ENCODE data around the gene SPAG17.
"Not testable (repeated sequence)": the region's sequence is repeated elsewhere in the genome, so short reads cannot be mapped to it uniquely, and the experiment has no call there.

The SPAG17 gene

DNA sequence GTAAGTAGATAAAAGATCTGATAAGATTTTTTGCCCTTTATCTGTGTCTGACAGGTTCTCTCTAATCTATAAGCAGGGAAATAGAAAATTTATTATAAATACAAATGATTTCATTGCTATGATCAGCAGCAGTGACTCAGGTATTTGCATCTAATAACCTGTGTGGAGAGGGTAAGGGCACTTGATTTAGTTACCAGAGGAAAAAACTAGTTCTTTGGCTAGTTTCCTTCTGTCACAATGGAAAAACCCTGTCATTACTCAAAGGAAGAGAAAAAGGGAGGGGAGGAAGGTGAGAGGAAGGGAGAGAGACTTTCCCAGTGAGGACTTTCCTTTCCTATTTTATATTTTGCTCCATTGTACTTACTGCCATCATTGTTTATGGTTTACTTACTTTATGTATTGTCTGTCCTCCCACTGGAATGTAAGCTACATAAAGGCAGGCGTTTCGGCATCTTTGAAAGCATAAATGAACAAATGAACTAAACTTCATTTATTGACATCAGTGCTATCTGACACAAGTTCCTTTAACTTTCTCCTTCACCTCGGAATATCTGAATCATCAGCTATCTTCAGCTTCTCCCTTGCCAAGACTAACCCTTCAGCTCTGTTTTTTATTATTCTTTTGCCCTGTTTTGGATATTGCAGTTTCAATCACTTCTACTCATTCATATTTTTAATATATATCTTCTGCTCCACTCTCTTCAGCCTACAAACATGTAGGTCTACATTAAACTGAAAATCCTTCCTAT lies 220.6 kb downstream of the SPAG17 start:
- DNase-seq = no peak

DNA sequence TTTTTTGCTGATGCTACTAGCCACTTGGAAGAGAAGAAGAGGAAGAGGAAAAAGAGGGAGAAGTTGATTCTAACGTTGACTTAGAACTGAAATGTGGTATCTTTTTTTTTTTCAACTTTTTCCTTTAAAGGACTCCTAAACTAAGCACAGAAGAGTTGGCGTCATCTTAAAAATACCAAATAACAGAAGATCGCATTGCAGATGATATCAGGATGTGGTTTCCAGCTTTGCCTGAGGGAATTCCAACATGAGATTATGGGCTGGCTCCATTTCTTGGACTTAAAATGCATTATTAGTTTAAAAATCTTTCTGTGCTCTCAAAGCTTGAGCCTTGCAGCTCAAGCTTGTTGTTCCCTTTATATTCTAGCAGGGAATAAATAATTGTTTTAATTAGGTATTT lies 225.7 kb downstream of the SPAG17 start:
- no peak for DNase-seq

DNA sequence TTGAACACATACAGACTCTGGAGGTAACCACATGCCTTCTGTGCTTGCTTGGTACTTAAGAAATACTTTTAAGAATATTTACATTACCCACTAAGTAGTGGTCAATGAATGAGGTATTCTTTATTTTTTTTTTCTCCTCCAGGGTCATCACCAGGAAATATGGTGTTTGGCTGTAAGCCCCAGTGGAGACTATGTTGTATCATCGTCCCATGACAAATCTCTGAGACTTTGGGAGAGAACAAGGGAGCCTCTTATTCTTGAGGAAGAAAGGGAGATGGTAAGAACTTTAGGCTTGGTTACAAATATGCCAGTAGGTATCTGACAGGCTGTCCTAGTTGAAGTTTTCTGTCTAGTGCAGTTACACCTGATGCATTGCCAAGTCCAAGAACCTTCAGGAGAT lies 232.6 kb downstream of the SPAG17 start:
- no peak for DNase-seq

DNA sequence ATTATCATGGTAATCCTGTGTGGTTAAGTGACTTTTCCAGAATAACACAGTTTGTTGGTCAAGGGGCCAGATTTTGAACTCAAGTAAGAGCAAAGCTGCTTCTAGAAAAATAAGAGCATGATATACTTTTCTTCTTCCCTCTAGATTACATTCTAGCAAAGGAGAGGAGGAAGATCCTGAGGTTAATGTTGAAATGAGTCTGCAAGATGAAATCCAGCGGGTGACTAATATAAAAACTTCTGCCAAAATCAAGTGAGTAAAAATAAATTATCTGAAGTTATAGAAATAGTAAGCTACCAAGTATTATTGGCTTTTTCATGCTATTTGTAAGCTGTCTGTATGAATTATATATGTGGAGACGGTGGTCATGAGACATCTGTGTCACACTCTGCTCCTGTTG lies 242.7 kb downstream of the SPAG17 start:
- no peak for DNase-seq

DNA sequence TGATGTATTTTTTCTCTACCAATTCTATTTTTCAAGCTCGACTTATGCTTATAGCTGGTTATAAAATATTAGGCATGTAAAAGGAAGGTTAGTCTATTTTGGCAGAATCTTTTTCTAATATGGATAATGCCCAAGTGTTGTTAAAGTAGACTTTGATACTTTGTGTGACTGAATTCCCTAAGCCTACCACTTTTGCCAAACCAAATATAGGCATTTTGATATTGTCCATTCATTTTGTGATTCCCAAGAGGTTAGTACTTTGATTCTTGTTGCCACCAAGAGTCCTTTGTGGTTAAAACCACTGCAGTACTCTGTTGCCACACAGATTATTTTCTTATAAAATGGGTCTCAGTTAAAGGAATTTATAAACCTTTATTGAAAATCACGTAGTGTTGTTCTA lies 251.3 kb downstream of the SPAG17 start:
- no peak for DNase-seq

DNA sequence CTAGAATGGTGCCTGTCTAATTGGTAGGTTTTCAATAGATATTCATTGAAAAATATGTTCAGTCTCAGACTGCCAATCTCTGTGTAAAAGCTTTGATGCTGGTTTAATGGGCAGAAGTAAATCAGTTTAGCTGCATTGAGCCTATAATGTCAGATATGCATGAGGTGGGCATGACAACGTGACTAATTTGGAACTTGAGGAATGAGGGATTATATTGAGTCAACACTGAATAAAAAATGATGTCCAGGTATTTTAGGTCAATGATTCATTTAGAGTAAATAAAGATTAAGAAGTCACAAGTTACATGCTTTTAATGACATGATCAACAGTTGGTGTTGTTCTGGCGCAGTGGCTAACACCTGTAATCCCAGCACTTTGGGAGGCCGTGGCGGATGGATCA lies 252.5 kb downstream of the SPAG17 start:
- no peak for DNase-seq

DNA sequence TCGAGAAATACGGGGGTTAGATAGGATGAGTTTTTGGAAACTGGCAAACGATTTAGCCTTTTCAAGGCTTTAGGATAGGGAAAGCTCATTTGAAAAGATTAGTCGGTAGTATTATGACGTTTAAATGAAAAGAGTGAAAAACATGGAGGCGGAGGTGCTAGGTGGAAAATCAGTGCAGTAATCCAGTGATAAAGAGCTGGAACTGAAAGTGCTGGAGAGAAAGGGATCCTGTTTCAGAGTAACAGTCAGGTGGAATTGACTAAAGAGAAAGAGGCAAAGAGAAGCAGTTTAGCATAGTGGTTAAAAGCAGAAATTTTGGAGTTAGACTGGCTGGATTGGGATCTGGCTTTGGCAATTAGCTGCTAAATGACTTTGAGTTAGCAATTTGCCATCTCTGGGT lies 254.5 kb downstream of the SPAG17 start:
- DNase-seq = no peak

DNA sequence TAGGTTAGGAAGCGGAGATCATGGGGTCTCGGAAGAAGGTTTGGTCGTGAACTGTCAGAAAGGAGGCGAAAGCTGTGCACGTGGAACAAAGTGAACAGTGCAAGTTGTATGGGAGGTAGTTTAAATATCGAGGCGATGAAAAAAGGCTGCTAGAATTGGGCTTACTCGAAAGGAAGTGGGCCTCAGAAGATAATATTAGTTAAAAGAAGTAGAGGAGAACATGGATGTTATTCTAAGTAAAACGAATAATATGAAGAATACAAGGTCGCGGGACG lies 254.9 kb downstream of the SPAG17 start:
- no peak for DNase-seq

DNA sequence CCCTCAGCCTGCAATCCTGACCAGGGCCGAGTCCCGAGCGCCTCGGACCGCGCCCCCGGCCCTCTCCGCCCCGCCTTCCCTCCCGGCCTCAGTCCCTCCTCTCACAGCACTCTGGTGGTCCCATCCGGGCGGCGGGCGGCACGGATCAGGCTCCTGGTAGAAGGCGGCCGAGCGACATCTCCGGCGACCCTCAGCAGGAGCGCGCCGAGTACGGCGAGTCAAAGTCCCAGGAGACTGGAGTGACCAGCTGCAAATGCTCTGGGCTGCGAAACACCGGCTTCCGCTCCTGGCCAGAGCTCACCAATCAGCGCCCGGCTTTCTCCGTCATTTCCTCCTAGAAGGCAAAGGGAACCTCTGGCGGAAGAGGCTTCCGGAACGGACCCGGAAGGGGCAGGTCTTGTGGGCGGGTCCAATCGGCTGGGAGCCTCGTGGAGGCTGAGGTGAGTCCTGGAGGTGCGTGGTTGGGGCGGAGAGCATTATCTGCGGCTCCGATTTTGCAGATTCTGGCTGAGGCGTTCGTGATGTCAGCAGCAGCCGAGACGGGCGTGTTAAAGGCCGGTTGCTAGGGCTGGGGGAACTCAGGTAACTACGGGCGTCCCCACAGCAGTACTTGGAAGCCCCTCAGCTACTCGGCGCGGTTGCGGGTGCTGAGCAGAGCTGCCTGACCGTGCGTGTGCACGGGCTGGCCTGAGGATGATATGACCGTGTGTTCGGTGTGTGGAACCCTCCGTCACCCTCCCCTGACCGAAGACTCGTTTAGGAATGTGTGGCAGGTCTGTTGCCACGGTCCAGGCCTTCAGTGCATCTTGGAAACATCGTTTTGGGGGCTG lies 255.5 kb downstream of the SPAG17 start, which contains the start of the genes GDAP2 and WDR3:
TSS of gene GDAP2 (minus strand) at position 279 of the 830 bp plus-strand sequence. CDS start 9,264 bp downstream, outside the sequence.
TSS of gene WDR3 (plus strand) at position 397 of the 830 bp plus-strand sequence. CDS start 3,581 bp downstream, outside the sequence.
- peak; percentile 95 for DNase-seq

DNA sequence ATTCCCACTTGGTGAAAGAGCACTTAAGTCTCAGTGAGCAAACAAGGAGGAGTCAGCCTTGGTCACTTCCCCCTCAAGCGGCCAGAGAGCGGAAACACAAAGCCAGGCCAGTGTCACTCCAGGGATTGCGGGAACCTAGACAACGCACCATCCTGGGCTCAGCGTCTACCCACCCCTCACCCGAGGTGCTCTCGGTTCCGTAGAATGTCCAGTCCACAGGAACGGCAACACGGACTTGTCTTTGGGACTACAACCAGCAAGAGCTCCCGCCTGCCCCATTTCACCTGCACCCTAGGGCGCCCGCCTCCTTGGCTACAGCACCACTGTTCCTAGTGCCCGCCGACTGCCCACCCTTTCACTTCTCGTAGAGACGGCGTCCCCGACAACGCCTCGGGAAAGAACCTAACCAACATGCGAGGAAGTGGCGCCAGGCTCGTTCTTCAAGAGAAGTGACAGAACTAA lies 256.1 kb downstream of the SPAG17 start:
- peak; percentile 38 for DNase-seq

DNA sequence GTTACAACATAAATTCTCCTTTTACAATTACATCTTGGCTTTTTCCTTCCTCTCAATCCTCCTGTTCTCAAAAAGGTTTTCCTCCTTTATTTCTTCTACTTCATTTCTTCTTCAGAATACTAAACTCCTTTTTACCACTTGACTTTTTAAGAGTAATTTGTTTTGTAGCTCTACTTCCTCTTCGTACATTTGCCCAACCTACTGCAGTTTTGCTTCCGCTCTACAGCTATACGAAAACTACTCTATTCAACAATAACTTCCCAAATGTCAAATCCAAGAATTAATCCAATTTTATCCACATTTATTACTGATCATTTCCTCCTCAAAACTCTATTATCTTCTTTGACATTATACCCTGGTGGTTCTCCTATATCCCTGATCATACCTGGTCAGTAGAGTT lies 259.0 kb downstream of the SPAG17 start:
- no peak for DNase-seq

DNA sequence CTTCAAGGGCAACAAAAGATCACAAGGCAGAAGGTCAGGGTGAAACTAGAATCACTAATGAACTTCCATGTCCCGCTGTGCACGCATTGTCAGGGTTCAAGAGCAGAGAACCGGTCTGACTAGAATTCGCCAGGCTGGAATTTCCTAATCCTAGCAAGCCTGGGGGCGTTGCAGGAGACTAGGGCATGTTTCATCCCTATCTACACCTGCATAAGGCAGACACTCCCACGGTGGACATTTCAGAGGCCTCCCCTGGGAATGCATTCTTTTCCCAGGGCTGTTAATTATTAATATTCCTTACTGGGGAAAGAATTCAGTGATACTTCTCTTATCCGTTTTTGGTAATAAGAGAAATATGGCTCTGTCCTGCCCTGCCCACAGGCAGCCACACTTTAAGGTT lies 262.3 kb downstream of the SPAG17 start:
- DNase-seq = not testable (repeated sequence)

DNA sequence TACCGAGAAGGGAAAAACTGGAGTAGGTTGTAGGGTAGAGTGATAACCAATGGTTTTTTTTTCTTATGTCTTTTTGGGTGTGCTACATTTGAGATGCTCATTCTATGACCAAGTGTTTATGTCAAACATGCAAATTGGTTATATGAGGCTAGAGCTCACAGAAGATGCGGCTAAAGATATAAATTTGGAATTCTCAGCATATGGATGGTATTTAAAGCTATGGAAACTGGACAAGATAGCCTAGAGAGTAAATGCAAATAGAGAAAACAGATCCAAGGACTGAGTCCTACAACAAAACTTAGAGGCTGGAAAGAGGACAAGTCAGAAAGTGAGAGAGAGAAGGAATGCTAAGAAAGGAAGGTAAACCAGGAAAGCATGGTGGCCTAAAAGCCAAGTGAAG lies 263.0 kb downstream of the SPAG17 start:
- no peak for DNase-seq

DNA sequence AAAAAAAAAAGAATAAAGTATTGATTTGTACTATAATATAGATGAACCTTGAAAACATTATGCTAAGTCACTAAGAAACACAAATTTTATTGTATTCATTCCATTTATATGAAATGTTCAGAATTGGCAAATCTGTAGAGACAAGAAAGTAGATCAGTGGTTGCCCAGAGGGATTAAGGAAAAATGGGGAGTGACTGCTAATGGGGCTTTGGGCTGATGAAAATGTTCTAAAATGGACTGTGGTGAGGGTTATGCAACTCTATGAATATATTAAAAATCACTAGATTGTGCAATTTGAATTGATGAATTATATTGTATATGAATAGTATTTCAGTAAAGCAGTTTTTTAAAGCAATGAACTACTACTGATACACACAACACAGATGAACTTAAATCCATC lies 265.7 kb downstream of the SPAG17 start:
- no peak for DNase-seq

DNA sequence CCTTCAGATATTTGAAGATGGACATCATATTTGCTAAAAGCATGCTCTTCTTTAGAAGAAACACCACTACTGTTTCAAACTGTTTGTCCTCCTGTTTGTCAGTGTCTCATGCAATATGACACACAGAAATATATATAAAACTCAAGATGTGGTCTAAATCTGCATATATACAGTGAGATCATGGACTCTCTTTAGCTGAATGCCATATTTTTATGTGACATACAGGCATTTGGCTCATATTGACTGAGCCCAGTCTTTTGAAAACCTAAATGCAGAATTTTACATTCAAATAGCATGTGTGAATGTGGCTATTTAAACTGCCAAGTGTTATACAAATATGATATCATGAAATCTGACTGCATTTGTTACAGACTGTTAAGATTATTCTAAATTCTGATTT lies 274.0 kb downstream of the SPAG17 start:
- DNase-seq = no peak

DNA sequence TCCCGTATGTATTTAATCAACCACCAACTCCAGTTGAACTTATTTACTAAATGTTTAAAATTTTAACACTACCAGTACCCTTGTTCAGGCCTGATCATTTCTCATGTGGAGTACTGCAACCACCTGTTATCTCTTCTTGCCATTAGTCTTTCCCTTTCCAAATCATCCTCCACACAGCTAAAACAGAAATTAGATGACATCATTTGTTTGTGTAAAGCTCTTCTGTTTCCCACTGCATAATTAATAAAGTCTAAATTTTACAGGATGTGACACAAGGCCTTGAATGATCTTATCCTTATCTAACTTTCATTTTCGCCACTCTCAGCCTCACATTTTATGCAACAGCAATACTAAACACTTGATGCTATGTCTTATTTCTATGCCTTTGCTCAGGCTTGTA lies 280.0 kb downstream of the SPAG17 start:
- DNase-seq = no peak

DNA sequence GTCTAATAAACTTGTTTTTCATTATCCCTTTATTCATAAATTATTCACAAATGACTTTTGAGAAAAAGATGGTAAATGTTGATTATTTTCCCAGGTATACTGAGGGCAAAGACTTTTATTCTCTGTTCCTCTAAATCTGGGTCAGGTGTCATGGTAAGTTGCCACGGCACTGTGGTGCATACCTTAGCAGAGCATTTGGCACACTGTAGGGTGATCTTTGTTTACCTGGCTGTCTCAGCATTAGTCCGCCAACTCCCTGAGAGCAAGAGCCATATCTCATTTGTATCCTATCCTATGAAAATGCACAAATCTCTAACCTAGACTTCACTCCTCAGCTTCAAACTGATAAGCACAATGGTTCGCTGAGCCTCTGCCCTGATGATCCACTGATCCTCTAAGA lies 280.5 kb downstream of the SPAG17 start:
- DNase-seq = no peak

Measured in activated CD4-positive, alpha-beta T cell treated with anti-CD3 and anti-CD28 coated beads, Interleukin-2, amount 50 U/mL, for 1 hour (primary cell).